Stimulated activated CD4-positive, alpha-beta T cell treated with anti-CD3 and anti-CD28 coated beads, Interleukin-12 subunit alpha, Interleukin-12 subunit beta, amount 100 ng/mL, for 24 hours (primary cell): ENCODE results near the gene EPC2.
A peak's percentile ranks its signal among the peaks of the same experiment; 100 is the strongest.
"Not testable (repeated sequence)": the region's sequence is repeated elsewhere in the genome, so short reads cannot be mapped to it uniquely, and the experiment has no call there.

Experiments used
- DNase-seq, 2 experiments: peaks; one replicate each; pipeline ENCODE4 v3.0.0-alpha.2; 2020; ENCODE audit warnings: low read depth in 2 of 2

EPC2 gene

DNA sequence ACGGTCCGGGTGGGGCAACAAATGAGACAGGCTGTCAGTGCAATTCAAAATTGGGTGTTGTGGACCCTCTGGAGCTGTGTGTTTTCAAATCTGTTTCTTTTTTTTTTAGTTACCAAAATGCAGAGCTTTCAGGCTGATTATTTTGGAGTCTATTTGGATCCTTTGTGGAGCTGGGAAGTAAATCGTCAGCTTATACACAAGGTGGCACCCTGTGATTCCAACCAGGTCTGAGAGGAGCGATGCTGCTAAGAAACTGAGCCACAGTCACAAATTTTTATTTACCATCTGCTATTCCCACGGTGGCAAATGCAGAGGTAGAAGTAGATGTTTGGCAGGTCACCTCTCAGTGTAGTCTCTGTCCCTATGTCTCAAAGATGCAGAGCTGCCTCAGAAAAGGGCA, 3.8 kb upstream of the EPC2 start:
- DNase-seq, result no peak

DNA sequence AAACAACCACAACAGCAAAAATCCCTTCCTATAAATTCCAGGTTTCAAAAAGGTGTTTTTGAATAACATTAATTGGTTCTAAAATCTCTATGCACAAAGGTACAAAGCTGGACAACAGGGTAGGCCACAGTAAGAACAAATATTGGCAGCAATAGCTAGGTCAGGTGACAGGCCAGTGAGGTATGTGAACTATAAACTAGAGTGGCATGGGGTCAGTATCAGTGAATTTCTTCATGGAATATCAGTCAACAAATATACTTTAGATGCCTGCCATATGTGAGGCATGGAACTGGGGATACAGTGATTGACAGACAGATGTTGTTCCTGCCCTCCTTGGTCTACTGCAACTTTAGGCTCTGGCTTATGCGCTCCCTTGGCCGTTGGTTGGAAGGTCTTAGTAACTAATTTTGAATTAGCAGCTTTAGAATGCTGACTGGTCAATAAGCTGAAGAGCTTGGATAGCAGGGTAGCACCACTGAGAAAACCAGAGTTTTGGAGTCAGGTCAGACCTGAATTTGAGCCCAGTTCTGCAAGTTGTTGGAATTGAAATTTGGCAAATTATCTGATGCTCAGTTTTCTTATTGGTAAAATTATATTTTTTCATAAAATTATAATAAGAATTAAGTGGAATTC, 2.3 kb upstream of the EPC2 start:
- DNase-seq, result no peak

DNA sequence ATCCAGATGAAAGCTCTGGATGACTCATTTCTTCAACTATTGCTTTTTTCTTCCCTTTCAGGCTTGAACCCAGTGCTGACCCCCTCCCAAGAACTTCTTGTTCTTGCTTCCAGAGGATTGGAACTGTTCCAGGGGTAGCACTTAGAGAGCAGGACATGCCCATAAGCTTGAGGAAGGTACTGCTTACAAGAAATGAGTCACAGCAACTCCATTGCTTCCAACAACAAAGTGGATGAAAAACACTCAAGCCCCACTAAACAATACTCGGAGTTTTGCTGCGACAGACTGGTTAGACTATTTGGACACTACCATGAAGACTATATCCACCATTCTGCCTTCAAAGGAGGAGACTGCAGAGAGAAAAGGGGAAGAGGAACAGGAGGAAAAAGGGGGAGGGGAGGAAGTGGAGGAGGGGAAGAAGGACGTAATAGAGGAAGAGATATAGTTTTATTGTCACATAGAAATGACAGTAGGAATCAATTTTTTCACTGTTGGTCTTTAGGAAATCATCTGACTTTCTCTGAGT, 1.6 kb upstream of the EPC2 start:
- no peak for DNase-seq

DNA sequence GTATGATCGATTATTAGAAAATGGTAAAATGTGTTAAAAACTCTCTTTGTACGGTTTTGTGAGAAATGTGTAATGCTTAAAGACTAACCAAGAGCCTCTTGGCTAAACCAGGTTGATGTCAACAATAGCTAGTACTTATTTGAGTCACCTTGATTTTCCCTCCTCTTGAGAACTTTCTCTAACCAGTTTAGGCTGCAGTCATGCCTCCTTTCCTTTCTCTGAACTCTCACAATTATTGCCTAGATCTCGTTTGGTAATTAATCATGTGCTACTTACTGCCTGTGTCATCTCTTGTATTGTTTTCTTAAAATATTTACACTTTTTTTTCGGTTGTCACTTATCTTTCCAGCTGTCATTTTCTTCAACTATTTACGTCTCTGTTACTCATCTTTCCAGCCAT, 1.1 kb upstream of the EPC2 start:
- no peak for DNase-seq

DNA sequence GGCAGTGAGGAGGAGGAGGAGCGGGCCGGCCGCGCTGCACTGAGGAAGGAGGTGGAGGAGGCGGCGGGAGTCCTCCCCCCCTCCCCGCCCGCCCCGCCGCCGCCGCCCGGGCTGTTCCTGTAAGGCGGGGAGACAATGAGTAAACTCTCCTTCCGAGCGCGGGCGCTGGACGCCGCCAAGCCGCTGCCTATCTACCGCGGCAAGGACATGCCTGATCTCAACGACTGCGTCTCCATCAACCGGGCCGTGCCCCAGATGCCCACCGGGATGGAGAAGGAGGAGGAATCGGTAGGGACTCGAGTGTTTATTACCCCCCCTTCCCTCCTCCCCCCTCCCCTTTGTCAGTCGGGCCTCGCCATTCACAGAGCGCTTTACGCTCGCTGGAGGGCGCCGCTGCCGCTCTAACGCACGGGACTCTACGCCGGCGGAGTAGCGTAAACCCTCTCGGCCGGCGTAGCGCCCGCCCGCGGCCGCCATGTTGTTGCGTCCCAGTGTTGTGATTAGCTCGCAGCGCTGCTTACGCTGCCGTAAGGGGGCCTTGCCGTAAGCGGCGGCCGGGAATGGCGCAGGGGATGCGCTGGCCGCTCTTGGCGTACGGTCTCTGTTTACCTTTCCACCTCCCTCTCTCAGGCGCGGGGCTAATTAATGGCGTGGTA, 460 bp downstream of the EPC2 start:
- DNase-seq, result peak; percentile 86 to 90

DNA sequence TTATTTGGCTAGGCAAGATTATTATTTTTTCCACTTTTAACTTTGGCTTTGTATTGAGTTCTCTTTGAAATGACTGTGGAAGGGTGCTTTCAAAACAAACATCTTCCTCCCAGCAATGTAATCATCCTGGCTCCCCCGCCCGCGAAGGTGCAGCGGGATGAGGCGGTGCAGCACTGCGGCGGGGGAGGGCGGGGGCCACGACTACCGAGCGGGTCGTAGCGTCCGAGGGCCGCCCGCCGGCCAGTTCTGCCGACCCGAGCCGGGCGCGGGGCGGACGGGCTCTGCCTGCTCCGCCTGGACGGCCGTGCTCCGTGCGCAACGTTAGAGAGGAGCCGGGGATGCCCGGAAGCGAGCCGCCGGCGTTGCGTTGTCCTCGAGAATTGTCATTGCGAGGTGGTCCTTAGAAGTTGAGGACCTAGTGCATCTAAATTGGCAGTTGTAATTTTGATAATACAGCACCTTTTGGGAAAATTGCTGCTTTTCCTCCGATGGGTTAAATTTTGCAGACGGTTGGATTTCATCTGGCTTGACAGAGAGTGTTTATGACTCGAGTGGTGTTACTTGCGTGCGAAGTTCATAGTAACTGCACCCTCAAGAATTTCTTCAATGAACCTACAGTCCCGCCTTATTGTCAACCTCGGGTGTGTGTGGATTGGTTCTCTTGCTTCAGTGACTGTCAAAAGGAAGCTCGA, 1.1 kb downstream of the EPC2 start:
- peak; percentile 28 for DNase-seq

DNA sequence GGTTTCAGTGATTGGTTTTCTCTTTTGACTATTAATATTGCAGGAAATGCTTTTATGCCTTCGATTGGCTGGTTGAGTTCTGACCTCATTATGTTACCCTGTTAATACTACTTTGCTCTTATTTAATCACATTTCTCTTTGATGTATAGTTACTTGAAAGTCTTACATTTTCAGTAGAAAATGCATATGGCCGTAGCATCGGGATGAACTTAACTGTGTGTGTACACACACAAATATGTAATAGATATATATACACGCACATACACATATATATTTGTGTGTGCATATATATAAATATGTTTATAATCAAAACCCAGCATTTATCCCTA, 1.6 kb downstream of the EPC2 start:
- DNase-seq, result no peak

DNA sequence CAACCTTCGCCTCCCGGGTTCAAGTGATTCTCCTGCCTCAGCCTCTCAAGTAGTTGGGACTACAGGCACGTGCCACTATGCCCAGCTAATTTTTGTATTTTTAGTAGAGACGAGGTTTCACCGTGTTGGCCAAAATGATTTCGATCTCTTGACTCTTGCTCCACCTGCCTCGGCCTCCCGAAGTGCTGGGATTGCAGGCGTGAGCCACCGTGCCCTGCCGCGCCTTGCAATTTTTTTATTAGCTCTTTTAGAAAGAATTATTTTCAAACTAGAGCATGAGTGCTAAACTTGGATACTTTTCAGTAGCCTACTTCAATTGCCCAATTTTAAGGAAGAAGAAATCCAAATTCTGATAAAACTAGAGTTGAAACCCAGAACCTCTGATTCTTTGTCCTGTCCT, 3.2 kb downstream of the EPC2 start:
- DNase-seq, result not testable (repeated sequence)

DNA sequence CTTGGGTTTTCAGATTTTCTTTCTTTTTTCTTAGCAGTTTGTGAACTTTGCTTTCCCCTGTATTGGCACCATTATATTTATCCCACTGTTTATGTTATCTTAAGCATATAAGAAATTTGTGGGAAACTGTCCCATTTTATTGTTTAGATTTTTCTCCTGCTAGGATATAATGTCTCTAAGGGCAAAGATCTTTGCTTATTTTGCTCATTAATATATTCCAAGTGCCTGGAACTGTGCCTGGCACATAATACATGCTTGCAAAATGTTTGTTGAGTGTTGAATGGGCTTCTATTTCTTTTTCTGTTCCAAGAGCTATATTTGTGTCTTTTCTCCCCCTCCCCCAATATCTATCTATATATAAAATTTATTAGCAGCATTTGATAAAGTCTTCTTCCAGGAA, 5.4 kb downstream of the EPC2 start:
- no peak for DNase-seq

DNA sequence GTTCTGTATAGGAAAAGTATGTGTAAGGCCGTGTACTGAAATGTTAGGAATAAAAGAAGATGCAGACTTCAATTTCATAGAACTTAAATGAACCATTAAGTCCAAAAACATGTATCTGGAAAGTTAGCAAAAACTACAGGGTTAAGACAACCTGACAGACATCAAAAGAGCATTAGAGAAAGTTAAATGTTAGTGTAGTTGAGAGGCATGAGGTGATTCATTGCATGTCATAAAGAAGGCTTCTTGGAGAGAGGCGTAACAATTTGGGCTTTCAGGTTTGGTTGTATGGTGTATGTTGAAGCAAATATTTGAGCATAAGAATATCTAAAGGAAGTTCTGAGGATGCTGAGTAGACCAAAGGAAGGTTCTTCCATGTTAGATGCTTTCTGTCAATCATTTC, 6.3 kb downstream of the EPC2 start:
- DNase-seq, result no peak

DNA sequence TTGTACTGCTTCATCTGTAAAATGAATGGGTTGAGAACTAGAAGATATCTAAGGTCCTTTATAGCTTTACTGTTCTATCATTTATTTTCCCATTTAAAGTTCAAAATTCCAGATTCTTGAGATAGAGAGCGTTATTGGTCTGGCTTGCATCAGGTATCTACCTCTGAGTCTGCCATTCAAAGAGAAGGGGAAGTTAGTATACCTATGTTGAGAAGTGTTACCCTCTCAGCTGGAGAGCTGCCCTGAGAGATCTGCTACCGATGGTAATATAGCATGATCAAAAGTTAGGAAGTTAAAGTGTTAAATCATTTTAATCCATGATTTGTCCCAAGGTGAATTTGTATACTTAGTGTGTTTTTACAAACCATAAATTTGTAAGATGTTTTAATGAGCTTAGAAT, 7.4 kb downstream of the EPC2 start:
- no peak for DNase-seq

DNA sequence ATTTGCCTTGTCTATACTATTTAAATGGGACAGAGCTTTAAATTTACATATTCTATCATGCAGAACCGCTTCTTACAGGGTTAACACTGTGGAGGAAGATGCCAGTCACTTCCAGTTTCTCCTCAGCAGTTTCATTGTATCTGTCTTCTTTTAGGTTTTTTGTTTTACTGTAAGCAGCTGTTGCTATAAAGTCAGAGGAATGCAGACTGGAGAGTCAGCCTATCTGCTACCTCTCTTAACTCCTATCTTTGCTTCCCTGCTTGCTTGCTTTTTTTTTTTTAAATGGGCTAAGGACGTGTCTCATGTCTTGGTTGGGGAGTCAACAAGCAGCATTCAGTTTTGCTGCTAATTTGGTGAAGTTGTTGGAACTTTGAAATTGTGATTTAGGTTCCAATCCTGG, 8.9 kb downstream of the EPC2 start:
- DNase-seq, result no peak

DNA sequence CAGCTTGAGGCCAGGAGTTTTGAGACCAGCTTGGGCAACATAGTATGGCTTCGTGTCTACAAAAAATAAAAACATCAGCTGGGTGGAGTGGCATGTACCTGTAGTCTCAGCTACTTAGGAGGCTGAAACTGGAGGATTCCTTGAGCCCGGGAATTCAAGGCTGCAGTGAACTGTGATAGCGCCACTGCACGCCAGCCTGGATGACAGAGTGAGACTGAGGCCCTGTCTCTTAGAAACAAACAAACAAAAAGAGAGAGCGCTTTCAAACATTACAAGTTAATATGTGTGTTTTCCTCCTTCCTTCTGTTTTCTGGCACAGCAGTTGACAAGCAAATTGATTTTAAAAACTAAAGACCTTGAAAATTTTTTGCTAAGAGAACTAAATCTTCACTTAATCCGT, 9.9 kb downstream of the EPC2 start:
- DNase-seq, result no peak

DNA sequence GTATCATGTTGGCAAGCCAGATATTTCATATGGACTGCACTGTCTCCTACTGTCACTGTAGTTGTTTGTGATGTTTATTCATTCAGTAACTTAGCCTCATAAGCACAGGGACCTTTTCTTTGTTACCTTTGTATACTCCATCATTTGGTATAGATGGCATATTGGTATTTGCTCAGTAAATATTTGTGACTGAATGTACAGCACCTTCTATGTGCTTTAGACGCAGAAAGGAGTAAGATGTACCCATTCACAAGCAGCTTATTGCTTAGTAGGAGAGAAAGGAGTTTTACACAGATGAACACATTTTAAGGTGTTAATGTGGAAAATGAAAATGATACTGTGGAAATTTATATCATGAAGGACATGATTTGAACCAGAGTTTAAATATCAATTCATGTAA, 12.0 kb downstream of the EPC2 start:
- no peak for DNase-seq

DNA sequence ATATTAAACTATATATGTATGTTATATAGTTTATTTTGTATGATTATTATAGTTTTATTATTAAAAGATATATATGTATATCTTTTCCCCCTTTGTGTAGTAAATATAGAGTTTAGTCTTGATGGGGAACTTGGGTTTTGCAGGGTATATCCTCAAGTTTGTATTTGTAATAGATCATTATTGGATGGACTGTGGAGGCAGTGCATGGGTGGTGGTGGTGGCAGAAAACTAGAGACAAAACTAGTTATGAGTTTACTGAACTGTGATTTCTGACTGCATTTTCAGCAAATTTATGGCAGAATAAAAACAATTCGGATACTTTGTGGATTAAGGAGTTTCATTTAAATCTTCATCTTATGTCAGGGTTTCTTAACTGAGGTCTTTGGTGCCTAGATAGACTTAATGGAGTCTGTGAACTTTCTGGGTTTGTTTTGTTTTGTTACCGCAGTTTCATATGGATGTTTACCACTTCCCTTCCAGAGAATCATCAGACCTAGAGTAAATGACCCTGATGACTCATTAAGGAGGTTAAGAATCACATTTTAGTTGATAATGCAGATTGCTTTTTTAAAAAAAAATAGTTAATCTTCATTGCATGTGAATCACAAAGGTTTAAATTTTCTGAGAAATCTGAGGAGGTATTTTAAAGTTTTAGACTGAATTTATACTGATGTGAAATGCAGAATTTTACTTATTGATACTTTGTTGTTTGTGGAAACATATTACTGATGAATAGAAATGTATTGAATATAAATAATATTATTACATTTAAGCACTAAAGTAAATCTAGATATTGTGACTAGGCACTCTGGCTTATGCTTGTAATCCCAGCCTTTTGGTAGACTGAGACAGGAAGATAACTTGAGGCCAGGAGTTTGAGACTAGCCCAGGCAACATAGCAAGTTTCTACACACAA, 14.5 kb downstream of the EPC2 start:
- no peak for DNase-seq

DNA sequence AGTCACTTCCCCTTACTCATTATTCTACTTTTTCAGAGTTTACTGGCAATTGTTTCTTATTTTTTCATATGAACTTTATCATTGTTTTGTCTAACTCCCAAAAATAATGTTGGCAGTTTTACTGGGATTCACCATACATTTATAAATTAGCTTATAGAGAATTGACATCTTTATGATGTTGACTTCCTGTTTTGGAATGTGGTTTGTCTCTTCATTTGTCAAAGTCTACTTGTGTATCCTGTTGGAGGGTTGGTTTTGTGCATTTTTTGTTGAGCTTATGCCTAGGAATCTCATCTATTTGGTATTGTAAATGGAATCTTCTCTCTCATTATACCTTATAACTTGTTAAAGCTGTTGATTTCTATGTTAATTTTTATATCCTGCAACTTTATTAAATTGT, 16.4 kb downstream of the EPC2 start:
- DNase-seq, result no peak

DNA sequence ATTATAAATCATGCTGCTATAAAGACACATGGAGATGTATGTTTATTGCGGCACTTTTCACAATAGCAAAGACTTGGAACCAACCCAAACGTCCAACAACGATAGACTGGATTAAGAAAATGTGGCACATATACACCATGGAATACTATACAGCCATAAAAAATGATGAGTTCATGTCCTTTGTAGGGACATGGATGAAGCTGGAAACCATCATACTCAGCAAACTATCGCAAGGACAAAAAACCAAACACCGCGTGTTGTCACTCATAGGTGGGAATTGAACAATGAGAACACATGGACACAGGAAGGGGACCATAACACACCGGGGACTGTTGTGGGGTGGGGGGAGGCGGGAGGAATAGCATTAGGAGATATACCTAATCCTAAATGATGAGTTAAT, 17.8 kb downstream of the EPC2 start:
- not testable (repeated sequence) for DNase-seq

DNA sequence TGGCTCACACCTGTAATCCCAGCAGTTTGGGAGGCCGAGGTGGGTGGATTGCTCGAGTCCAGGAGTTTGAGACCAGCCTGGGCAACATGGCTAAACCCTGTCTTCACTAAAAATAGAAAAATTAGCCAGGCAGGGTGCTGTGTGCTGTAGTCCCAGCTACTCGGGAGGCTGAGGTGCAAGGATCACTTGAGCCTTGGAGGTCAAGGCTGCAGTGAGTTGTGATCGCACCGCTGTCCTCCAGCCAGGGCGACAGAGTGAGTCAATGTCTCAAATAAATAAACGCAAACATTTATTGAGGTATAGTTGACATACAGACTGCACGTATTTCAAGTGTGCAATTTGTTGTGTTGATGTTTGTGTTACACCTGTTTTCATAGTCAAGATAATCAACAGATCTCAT, 19.7 kb downstream of the EPC2 start:
- no peak for DNase-seq

DNA sequence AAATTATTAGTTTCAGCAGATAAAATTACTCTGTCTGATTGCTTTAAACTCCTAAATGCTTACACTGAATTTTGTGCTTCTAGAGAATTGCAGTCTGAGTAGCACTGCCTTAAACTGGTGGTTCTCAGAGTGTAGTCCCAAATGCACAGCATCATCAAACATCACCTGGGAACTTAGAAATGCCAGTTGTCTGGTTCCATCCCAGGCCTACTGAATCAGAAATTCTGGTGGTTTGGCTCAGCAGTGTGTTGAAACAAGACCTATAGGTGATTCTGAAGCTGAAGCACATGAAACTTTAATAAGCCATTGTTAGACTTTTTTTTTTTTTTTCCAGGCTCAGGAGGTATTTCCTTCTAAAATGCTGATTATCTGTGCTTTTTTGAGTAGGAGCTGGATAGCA, 22.0 kb downstream of the EPC2 start:
- no peak for DNase-seq

DNA sequence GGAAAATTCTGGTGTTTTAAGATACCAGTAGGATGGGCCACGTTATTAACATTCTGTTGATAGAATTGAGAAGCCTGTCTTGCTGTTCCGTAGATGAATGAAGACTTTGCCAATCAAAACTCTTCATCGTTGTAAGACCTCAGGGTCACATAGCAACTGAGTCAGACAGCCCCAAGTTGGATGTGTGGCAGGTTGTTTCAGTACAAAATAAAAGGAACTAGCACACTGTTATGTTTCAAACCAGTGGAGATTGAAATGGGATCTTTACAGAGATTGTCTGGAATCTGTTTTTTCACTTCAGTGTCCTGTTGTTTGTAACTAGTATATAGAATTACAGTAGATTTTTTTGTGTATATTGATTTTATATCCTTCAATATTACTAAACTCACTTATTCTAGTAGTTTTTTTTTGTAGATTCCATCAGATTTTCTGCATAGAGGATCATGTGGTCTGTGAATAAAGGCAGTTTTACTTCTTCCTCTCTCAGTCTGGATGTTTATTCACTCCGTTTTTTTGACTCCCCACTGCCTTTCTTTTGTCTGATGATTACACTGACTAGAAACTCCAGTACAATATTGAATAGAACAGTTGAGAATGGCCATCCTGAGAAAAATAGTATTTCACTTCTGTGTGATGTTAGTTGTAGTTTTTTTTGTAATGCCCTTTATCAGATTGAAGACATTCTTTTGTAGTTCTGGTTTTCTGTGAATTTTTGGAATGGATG, 22.7 kb downstream of the EPC2 start:
- DNase-seq, result no peak

DNA sequence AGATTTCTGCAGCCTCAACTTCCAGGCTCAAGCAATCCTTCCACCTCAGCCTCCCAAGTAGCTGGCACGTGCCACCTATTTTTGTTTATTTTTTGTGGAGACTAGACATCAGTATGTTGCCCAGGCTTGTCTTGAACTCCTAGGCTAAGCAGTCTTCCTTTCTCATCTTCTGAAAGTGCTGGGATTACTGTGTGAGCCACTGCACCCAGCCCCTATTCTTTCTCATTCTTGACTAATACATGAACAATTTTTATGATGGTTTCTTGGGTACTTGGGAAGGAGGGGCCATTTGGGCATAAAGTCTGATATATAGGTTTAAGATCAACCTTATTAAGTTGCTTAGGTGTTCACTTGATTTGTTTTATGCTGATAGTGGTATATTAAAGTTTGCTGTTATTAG, 26.2 kb downstream of the EPC2 start:
- DNase-seq, result no peak
